Epithelial cell of esophagus (primary cell): ENCODE measurements around the gene NFX1.
"Not testable (repeated sequence)": the region's sequence is repeated elsewhere in the genome, so short reads cannot be mapped to it uniquely, and the experiment has no call there.

Experiments used
- DNase-seq: peaks from one replicate; pipeline ENCODE4 v3.0.0; 2010; ENCODE audit warnings: low read depth
- H3K4me3 ChIP-seq: 2 replicates; pipeline ENCODE4 v1.5.1; 2011; ENCODE audit warnings: mild to moderate bottlenecking, low read length, control low read depth
- TF ChIP-seq, protein P1 (sequence below): IDR thresholded peaks from 2 replicates; pipeline ENCODE4 v1.5.1; 2011; ENCODE audit warnings: low read depth, mild to moderate bottlenecking, low read length, control low read depth, inconsistent platforms; ENCODE audit not compliant: insufficient read depth; ENCODE audit errors: missing control alignments

The NFX1 gene

DNA sequence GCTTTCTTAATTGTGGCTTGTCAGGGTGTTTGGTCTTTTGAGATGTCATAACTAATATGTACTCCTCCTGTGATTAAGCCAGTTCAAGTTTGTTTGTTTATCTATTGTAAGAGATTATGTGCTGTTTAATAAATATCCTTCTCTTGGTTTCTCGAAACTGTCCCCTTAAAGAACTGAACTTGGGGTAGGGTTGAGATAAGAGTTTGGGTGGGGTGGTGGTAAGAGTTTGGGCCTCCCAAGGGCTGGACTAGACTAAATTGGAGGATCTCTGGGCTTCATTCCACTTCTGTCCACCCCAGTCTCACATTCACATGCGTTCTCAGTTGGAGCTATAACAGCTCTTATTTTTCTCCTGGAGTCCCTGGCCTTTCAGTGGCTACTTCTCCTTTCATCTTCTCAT, 73.8 kb downstream of the NFX1 start:
- DNase-seq, result no peak
- no peak overlapping the region for H3K4me3 ChIP-seq
- TF ChIP-seq, protein P1, sequence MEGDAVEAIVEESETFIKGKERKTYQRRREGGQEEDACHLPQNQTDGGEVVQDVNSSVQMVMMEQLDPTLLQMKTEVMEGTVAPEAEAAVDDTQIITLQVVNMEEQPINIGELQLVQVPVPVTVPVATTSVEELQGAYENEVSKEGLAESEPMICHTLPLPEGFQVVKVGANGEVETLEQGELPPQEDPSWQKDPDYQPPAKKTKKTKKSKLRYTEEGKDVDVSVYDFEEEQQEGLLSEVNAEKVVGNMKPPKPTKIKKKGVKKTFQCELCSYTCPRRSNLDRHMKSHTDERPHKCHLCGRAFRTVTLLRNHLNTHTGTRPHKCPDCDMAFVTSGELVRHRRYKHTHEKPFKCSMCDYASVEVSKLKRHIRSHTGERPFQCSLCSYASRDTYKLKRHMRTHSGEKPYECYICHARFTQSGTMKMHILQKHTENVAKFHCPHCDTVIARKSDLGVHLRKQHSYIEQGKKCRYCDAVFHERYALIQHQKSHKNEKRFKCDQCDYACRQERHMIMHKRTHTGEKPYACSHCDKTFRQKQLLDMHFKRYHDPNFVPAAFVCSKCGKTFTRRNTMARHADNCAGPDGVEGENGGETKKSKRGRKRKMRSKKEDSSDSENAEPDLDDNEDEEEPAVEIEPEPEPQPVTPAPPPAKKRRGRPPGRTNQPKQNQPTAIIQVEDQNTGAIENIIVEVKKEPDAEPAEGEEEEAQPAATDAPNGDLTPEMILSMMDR, result no peak

DNA sequence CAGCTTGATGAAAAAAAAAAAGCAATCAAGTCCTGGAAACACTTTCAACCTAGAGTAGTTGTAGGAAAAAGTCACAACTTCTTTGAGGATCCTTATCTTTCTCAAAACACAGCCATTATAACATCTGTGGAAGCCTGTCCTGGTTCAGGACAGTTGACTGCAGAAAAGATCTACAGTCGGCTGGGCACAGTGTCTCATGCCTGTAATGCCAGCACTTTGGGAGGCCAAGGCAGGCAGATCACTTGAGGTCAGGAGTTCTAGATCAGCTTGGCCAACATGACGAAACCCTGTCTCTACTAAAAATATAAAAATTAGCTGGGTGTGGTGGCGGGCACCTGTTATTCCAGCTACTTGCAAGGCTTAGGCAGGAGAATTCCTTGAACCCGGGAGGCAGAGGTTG, 74.5 kb downstream of the NFX1 start:
- H3K4me3 ChIP-seq, DNase-seq: not testable (repeated sequence)

DNA sequence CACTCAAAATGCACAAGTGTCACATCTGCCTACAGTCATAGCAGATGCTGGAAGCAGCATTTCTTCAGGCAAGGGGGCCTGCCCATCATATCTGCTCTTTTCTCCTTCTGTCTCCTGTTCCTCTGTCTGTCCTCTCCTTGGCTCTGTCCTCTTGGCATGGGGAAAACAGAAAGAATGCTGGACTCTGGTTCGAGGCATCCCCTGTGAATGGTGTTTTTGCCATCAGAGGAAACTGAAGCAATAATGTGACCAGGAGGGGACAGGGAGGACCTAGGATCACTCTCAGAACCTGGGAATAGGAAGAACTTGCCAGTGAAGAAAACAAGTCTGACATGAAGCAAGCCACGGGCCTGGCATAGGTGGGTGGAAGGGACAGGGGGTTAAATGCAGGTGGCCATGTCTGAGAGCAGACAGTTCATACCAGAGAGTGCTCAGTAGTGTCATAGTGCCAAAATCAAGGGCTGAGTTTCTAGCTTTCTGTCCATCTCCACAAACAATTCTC, 76.7 kb downstream of the NFX1 start:
- DNase-seq, result no peak
- H3K4me3 ChIP-seq, result no peak overlapping the region
- TF ChIP-seq, protein P1, result no peak

DNA sequence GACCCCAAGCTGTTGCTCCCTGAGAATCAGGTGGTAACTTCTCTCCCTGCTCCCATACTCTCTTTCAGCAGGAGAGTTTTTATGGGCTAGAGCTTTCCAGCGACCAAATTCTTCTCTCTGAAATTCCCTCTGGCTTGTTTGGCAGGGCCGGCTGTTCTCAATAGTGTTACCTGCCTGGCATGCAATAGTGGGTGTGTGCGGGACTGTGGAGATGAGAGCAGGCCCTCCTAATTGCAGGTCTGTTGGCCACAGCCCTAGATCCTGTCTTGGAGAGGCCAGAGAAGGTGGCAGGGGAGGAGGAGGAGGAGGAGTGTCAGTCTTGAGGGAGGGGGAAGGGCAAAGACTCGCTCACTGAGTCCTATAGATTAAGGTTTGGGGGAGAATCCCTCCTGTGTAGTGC, 82.6 kb downstream of the NFX1 start:
- TF ChIP-seq, protein P1, result no peak
- DNase-seq, result no peak
- no peak overlapping the region for H3K4me3 ChIP-seq

DNA sequence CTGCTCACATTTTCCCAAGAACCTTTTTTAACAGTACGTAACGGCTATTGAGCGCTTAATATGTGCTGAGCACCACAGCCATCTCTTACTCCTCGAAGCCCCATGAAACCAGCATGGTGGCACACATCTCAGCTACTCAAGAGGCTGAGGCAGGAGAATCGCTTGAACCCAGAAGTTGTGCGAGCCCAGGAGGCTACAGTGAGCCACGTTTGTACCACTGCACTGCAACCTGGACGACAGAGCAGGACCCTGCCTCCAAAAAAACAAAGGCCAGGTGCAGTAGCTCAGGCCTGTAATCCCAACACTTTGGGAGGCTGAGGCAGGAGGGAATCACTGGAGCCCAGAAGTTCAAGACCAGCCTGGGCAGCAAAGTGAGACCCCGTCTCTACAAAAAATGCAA, 83.9 kb downstream of the NFX1 start:
- no peak for DNase-seq
- TF ChIP-seq, protein P1, result no peak
- H3K4me3 ChIP-seq, result no peak overlapping the region

DNA sequence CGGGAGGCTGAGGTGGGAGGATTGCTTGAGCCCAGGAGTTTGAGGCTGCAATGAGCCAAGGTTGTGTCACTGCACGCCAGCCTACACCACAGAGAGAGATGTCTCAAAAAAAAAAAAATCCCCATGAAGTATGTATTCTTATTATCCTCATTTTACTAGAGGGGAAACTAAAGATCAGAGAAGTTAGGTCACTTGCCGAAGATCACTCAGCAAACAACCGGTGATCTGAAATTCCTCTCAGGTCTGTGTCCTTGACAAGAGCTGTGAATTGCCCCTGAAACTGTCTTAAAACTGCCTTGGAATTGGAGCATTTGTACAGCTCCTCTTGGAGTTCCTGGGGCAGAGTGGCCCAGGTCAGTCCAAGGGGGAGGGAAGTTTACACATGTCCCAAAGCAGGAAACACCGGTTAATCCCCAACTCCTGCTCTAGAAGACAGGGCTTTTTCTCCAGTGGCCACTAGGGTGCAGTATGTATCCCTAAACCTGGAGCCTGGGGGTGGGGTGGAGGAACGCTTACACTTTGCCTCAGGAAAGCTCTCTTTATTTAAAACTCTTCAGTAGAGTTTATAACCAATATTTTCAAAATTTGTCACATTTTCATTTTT, 84.4 kb downstream of the NFX1 start:
- H3K4me3 ChIP-seq, result no peak overlapping the region
- DNase-seq, result peak; percentile 81
- TF ChIP-seq, protein P1, result peak; percentile 90

DNA sequence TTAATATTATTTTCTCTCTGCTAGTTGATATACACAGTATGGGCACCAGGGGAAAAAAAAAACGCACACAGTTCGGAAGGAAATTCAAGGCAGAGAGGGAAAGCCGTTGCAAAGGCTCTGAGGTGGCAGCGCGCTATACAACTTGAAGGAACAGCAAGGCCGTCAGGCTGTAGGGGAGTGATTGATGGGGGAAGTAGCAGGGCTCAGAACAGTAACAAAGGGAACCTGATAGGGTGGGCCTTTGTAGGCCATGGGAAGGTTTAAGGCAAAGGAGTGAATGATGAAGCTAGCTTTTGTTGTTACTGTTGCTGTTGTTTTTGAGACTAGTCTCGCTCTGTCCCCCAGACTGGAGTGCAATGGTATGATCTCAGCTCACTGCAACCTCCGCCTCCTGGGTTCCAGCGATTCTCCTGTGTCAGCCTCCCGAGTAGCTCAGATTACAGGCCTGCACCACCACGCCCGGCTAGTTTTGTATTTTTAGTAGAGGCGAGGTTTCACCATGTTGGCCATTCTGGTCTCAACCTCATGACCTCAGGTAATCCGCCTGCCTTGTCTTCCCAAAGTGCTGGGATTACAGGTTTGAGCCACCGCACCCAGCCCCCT, 85.0 kb downstream of the NFX1 start:
- TF ChIP-seq, protein P1, result no peak
- H3K4me3 ChIP-seq, result no peak overlapping the region
- no peak for DNase-seq
